OCI-LY7 (cell line): ENCODE data around the gene POM121L2. TPM values are rescaled to one million over a fixed set of nuclear protein-coding genes. Genes with fewer than 3 reads are reported as not detected.

Experiments
- BruUV-seq: library from RNA; stranded (reverse); fragments of 400-500 nt; replicated peaks from 2 replicates; lab custom pipeline; 2021; lab: Mats Ljungman, UMichigan
- CTCF ChIA-PET: fragments of 300-600 bp; sonication (Branson Sonifier 250); formaldehyde crosslinking; loops from one replicate; lab custom pipeline; 2022; ENCODE audit warnings: antibody characterized with exemption; ENCODE audit not compliant: unreplicated experiment; lab: Charles Lee
- POLR2A ChIA-PET: fragments of 300-600 bp; sonication (Branson Sonifier 250); formaldehyde crosslinking; loops from one replicate; lab custom pipeline; 2022; ENCODE audit warnings: antibody characterized with exemption; lab: Charles Lee
- DNase-seq: peaks from one replicate; pipeline ENCODE4 v3.0.0-alpha.2; 2015; ENCODE audit warnings: low spot score
- H2AFZ ChIP-seq: fragments of 200-600 bp; sonication (generic), shearing (Covaris generic); 2 replicates; pipeline ENCODE4 v1.6.1; 2014; ENCODE audit warnings: mild to moderate bottlenecking, antibody characterized with exemption, low read length, moderate library complexity
- H3K27ac ChIP-seq: fragments of 200-600 bp; sonication (generic); 2 replicates; pipeline ENCODE4 v1.5.1; 2014; ENCODE audit warnings: mixed run types, low read depth, mild to moderate bottlenecking, moderate library complexity, low read length, inconsistent platforms; ENCODE audit not compliant: poor library complexity, severe bottlenecking
- H3K36me3 ChIP-seq: fragments of 200-600 bp; sonication (generic); 2 replicates; pipeline ENCODE4 v1.6.1; 2014; ENCODE audit warnings: mild to moderate bottlenecking, antibody characterized with exemption, low read length, moderate library complexity, mixed read lengths; ENCODE audit not compliant: insufficient read depth
- H3K4me1 ChIP-seq: fragments of 200-600 bp; sonication (generic); 2 replicates; pipeline ENCODE4 v1.5.1; 2014; ENCODE audit warnings: mild to moderate bottlenecking, low read length; ENCODE audit not compliant: insufficient read depth, poor library complexity, severe bottlenecking
- H3K4me2 ChIP-seq: fragments of 200-600 bp; sonication (generic); 2 replicates; pipeline ENCODE4 v1.6.1; 2014; ENCODE audit warnings: mild to moderate bottlenecking, low read length
- H3K4me3 ChIP-seq: fragments of 200-600 bp; sonication (generic); 2 replicates; pipeline ENCODE4 v1.5.1; 2014; ENCODE audit warnings: mild to moderate bottlenecking, low read depth, low read length; ENCODE audit not compliant: poor library complexity, severe bottlenecking
- H3K79me2 ChIP-seq: fragments of 200-600 bp; sonication (generic); 2 replicates; pipeline ENCODE4 v1.6.1; 2016; ENCODE audit warnings: low read depth, mild to moderate bottlenecking, low read length, moderate library complexity, mixed read lengths; ENCODE audit not compliant: insufficient read depth
- H3K9me2 ChIP-seq: fragments of 200-600 bp; sonication (generic); 2 replicates; pipeline ENCODE4 v1.6.1; 2016; ENCODE audit warnings: mild to moderate bottlenecking, low read length, mixed read lengths; ENCODE audit not compliant: insufficient read depth
- H3K9me3 ChIP-seq: fragments of 200-600 bp; sonication (generic); 2 replicates; pipeline ENCODE4 v1.6.1; 2014; ENCODE audit warnings: mild to moderate bottlenecking, mixed run types, low read length, mixed read lengths
- H4K20me1 ChIP-seq: fragments of 200-600 bp; sonication (generic); 2 replicates; pipeline ENCODE4 v1.6.1; 2014; ENCODE audit warnings: mild to moderate bottlenecking, antibody characterized with exemption, low read length, moderate library complexity, mixed read lengths; ENCODE audit not compliant: insufficient read depth
- CTCF ChIP-seq: fragments of 200-600 bp; sonication (generic); conservative IDR thresholded peaks from 2 replicates; pipeline ENCODE4 v1.5.1; 2014; ENCODE audit warnings: mild to moderate bottlenecking, antibody characterized with exemption, low read length, moderate library complexity, mixed read lengths
- EZH2phosphoT487 ChIP-seq: fragments of 200-600 bp; sonication (generic); IDR thresholded peaks from 2 replicates; pipeline ENCODE4 v1.6.1; 2018; ENCODE audit warnings: low read depth, borderline replicate concordance, mild to moderate bottlenecking, mixed run types, antibody characterized with exemption, low read length, moderate library complexity, mixed read lengths
- intact Hi-C: fragments of 100-400 bp; cut with micrococcal nuclease; formaldehyde crosslinking; loops from one replicate; pipeline ENCODE4 v1.10.0; 2022; ENCODE audit not compliant: unreplicated experiment
- total RNA-seq, 2 experiments: library from RNA; depleted of rRNA in 1 of 2; stranded (reverse); fragments of >200 nt in 1 of 2; shearing (Covaris generic) in 1 of 2; gene quantifications; 2 replicates each; pipeline ENCODE4 v1.2.3, GENCODE V29; 2014 to 2022

The POM121L2 gene
- total RNA-seq, 2 experiments from 2014 or later, result not detected

GRCh38 chr6:27260836-27261375, 51.2 kb downstream of the POM121L2 start:
- Histone ChIP-seq H3K4me2 (no peak overlapping the region), H3K9me3 (no peaks in the 10 kb centered on the region), H2AFZ (no peak overlapping the region), H3K27ac (no peak overlapping the region), H3K36me3 (no peaks in the 10 kb centered on the region), H3K4me3 (no peak overlapping the region), H3K4me1 (no peaks in the 10 kb centered on the region), H3K79me2 (no peaks in the 10 kb centered on the region), H4K20me1 (no peaks in the 10 kb centered on the region), H3K9me2 (no peaks in the 10 kb centered on the region)
- no peak for DNase-seq
- no TSS peak for BruUV-seq
- CTCF ChIA-PET, result no interaction called here
- no peak for TF ChIP-seq CTCF
- intact Hi-C loops, result no loop called here
- POLR2A ChIA-PET, result interaction anchor here (0.6 kb wide), 3 partner anchors 18 to 336 kb away, joined by 3 to 5 read pairs (median 3); no protein-coding TSS in a partner anchor

GRCh38 chr6:27260369-27260768, 51.7 kb downstream of the POM121L2 start:
- Histone ChIP-seq H3K4me3 (no peak overlapping the region), H3K9me2 (no peaks in the 10 kb centered on the region), H2AFZ (no peak overlapping the region), H3K9me3 (no peaks in the 10 kb centered on the region), H3K4me2 (no peak overlapping the region), H4K20me1 (no peaks in the 10 kb centered on the region), H3K36me3 (no peaks in the 10 kb centered on the region), H3K4me1 (no peaks in the 10 kb centered on the region), H3K27ac (no peak overlapping the region), H3K79me2 (no peaks in the 10 kb centered on the region)
- intact Hi-C loops, result no loop called here
- POLR2A ChIA-PET, result no interaction called here
- TF ChIP-seq CTCF, result no peak
- no peak for TF ChIP-seq EZH2phosphoT487
- BruUV-seq, result no TSS peak
- CTCF ChIA-PET, result no interaction called here
- no peak for DNase-seq

Other genes with a start within 250 kb of the POM121L2 start
- 4.6 and 6.9 TPM in 2 replicates for gene PRSS16, start 64.6 kb downstream of the POM121L2 start, total RNA-seq (2014; rRNA removed; shearing (Covaris generic))
- 12.0 and 13.3 TPM in 2 replicates for gene PRSS16, start 64.6 kb downstream of the POM121L2 start, total RNA-seq (2022)
- not detected in 2 replicates for gene ZNF391, start 76.5 kb upstream of the POM121L2 start, total RNA-seq (2014; rRNA removed; shearing (Covaris generic))
- not detected in 2 replicates for gene ZNF391, start 76.5 kb upstream of the POM121L2 start, total RNA-seq (2022)
- gene ZNF184, start 160.8 kb upstream of the POM121L2 start, total RNA-seq (2014; rRNA removed; shearing (Covaris generic)), result 18.6 and 20.6 TPM in 2 replicates
- gene ZNF184, start 160.8 kb upstream of the POM121L2 start, total RNA-seq (2022), result 17.7 and 23.6 TPM in 2 replicates